NB4 (cell line): ENCODE measurements around the gene ADAM11.
A peak's percentile ranks its signal among the peaks of the same experiment; 100 is the strongest.
"Not testable (repeated sequence)": the region's sequence is repeated elsewhere in the genome, so short reads cannot be mapped to it uniquely, and the experiment has no call there.

Source experiments
- DNase-seq: peaks from one replicate; pipeline ENCODE4 v3.0.0; 2010; ENCODE audit warnings: low read depth
- H3K4me3 ChIP-seq: one replicate; pipeline ENCODE4 v1.5.1; 2011; ENCODE audit warnings: mild to moderate bottlenecking, low read depth, low read length, moderate library complexity
- MAX ChIP-seq: IDR thresholded peaks from 2 replicates; pipeline ENCODE4 v1.6.1; 2011; ENCODE audit warnings: low read depth, low read length
- MYC ChIP-seq: IDR thresholded peaks from 2 replicates; pipeline ENCODE4 v1.6.1; 2011; ENCODE audit warnings: low read depth, low read length
- POLR2A ChIP-seq: IDR thresholded peaks from 2 replicates; pipeline ENCODE4 v1.6.1; 2011; ENCODE audit warnings: mild to moderate bottlenecking; ENCODE audit not compliant: insufficient read length; ENCODE audit errors: extremely low read depth
- TF ChIP-seq, protein P1 (sequence below): IDR thresholded peaks from one replicate; pipeline ENCODE4 v1.5.1; 2012; ENCODE audit warnings: low read depth, low read length

Gene ADAM11

GRCh38 chr17:44820631-44821212 lies 61.9 kb downstream of the ADAM11 start:
- H3K4me3 ChIP-seq, result no peak overlapping the region
- DNase-seq, result peak; percentile 33

GRCh38 chr17:44825236-44825635 lies 66.4 kb downstream of the ADAM11 start:
- not testable (repeated sequence) for DNase-seq, H3K4me3 ChIP-seq

More at GRCh38 chr17:44820631-44821212, 61.9 kb downstream of the ADAM11 start:
- no peak for TF ChIP-seq MYC
- TF ChIP-seq POLR2A, result no peak
- TF ChIP-seq MAX, result no peak
- TF ChIP-seq, protein P1, sequence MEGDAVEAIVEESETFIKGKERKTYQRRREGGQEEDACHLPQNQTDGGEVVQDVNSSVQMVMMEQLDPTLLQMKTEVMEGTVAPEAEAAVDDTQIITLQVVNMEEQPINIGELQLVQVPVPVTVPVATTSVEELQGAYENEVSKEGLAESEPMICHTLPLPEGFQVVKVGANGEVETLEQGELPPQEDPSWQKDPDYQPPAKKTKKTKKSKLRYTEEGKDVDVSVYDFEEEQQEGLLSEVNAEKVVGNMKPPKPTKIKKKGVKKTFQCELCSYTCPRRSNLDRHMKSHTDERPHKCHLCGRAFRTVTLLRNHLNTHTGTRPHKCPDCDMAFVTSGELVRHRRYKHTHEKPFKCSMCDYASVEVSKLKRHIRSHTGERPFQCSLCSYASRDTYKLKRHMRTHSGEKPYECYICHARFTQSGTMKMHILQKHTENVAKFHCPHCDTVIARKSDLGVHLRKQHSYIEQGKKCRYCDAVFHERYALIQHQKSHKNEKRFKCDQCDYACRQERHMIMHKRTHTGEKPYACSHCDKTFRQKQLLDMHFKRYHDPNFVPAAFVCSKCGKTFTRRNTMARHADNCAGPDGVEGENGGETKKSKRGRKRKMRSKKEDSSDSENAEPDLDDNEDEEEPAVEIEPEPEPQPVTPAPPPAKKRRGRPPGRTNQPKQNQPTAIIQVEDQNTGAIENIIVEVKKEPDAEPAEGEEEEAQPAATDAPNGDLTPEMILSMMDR, result no peak

GRCh38 chr17:44826123-44826790 lies 67.5 kb downstream of the ADAM11 start:
- DNase-seq, result no peak
- H3K4me3 ChIP-seq, result no peak overlapping the region
- TF ChIP-seq POLR2A (no peak), MAX (no peak), MYC (no peak)
- TF ChIP-seq, protein P1, result no peak

DNA sequence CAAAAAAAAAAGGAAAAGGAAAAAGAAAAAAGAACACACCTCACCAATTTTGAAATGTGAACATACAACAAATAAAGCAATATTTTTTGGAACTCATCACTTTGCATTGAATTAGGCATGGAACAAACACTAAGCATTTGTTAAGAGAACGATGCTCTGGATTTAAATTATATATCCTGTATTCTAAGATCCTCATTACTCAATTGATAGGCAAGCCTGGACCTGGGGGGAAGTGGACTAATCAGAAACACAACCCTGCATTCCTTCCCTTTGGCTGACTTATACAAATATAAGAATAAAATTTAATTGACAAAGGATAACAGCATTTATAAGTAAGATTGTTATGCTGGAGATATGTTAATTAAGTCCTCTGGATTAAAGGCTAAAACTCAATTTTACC lies 69.1 kb downstream of the ADAM11 start:
- TF ChIP-seq, protein P1, result no peak
- TF ChIP-seq MAX, result no peak
- TF ChIP-seq POLR2A, result no peak
- TF ChIP-seq MYC, result no peak
- DNase-seq, result no peak
- no peak overlapping the region for H3K4me3 ChIP-seq

DNA sequence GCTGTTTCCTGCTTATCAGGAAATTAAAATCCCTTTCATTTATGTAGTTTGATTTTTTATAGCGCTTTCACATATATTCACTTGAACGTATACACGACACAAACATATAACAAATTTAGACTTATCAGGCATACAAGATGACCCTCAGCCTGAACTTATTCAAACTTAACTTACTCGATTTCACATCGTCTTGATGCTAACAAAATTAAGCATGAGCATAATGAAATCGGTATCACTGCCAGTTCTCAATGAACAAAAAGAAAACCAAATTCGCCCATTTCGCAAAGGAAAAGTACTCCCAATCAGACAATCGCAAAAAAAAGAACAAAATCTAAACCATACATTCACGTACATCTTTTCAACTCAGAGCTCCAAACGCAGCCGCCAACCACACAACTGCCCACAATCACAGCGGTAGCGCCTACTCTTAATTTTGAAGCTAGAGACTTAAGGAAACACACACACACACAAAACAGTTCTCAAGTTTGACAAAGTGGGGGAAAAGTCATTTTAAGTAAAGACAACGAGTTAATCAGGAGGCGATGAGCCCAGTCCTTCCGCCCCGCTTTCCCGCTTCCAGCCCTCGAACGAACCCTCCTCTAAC lies 70.2 kb downstream of the ADAM11 start:
- no peak for TF ChIP-seq MYC
- TF ChIP-seq MAX, result no peak
- TF ChIP-seq POLR2A, result no peak
- TF ChIP-seq, protein P1, result no peak
- peak; percentile 56 for DNase-seq
- H3K4me3 ChIP-seq, result peak overlapping the region; percentile 66
